ENCODE data around the gene RGS21. TPM values are rescaled to one million over a fixed set of nuclear protein-coding genes. Genes with fewer than 3 reads are reported as not detected.
"Not testable (repeated sequence)": the region's sequence is repeated elsewhere in the genome, so short reads cannot be mapped to it uniquely, and the experiment has no call there.

The RGS21 gene
- total RNA-seq, 4 donors from 2014 or later: not detected

DNA sequence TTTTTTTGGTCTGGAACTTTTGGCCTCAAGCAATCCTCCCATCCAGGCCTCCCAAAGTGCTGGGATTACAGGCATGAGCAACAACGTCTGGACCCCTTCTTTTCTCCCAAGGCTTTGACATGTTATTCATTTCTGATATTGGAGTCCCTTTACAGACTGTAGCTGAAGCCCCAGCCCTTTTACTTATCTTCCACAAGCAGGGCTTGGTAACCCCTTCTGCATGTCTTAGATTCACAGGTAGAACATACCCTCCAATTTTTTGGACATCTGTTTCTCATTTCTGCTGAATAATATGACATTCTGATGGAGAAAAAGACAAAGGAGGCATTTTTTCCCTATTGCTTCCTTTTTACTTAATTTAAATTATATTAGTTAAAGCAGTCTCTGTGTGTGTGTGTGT, 39.2 kb upstream of the RGS21 start:
- DNase-seq: no peak
- no peaks in the 10 kb centered on the region for H3K4me1 ChIP-seq
- 18 to 31% methylated on average over 1 of the region's 1 CpG for whole genome bisulfite sequencing, 2 donors
- intact Hi-C loops (cut with DNase I): no loop called here
- TF ChIP-seq POLR2A (IDR thresholded peaks at IDR 0.05): no peak
- TF ChIP-seq, protein P1, sequence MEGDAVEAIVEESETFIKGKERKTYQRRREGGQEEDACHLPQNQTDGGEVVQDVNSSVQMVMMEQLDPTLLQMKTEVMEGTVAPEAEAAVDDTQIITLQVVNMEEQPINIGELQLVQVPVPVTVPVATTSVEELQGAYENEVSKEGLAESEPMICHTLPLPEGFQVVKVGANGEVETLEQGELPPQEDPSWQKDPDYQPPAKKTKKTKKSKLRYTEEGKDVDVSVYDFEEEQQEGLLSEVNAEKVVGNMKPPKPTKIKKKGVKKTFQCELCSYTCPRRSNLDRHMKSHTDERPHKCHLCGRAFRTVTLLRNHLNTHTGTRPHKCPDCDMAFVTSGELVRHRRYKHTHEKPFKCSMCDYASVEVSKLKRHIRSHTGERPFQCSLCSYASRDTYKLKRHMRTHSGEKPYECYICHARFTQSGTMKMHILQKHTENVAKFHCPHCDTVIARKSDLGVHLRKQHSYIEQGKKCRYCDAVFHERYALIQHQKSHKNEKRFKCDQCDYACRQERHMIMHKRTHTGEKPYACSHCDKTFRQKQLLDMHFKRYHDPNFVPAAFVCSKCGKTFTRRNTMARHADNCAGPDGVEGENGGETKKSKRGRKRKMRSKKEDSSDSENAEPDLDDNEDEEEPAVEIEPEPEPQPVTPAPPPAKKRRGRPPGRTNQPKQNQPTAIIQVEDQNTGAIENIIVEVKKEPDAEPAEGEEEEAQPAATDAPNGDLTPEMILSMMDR (IDR thresholded peaks at IDR 0.05): no peak
- H3K9me3 ChIP-seq: no peaks in the 10 kb centered on the region
- H3K27ac ChIP-seq: no peak overlapping the region
- no peaks in the 10 kb centered on the region for H3K36me3 ChIP-seq
- no peak overlapping the region for H3K4me3 ChIP-seq
- H3K27me3 ChIP-seq: no peaks in the 10 kb centered on the region

DNA sequence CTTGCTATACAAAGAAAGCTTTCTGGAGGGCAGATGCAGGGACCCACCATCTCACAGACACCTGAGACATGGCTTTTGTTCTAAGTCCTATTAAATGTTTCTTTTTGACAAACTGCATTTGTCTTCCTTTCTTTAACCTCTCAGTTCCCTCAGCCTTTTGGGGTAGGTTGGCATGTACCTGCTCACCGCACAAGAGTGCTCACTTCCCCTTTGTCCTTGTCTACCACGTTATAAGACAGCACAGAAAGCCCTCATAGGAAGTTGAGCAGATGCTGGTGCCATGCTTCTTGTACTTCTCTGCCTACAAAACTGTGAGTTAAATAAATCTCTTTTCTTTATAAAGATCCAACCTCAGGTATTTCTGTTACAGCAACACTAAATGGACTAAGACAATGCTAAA, 31.9 kb upstream of the RGS21 start:
- no peak for DNase-seq
- Histone ChIP-seq H3K4me3 (no peak overlapping the region), H3K27ac (no peak overlapping the region), H3K27me3 (no peaks in the 10 kb centered on the region), H3K9me3 (peaks cover 0 to 12% (median 3%) of the 10 kb centered on the region in 3 donors), H3K4me1 (no peaks in the 10 kb centered on the region), H3K36me3 (no peaks in the 10 kb centered on the region)
- intact Hi-C loops (cut with DNase I): no loop called here
- 63 to 82% methylated on average over 2 of the region's 2 CpGs for WGBS, 2 donors
- TF ChIP-seq, protein P1 (IDR thresholded peaks at IDR 0.05): no peak
- no peak for TF ChIP-seq POLR2A (IDR thresholded peaks at IDR 0.05)

DNA sequence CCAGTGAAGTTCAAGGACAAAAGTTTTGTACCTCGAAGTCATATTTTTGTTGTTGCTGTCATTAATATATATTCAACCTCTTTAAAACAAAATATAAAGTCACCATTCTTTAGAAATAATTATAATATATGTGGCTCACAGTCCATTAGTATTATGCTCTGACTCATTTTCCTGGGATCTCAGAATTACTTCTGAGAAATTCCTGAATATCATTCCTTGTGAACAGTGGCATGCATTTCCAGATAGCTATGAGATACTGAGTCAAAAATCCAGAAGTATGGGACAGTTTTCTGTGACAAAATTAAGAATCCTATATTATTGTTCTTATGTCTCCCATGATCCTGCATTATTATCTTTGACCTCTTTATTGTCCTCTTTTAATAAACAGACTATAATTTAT, 13.8 kb upstream of the RGS21 start:
- Histone ChIP-seq H3K9me3 (peaks cover 0 to 4% (median 4%) of the 10 kb centered on the region in 3 donors), H3K27me3 (no peaks in the 10 kb centered on the region), H3K4me1 (no peaks in the 10 kb centered on the region), H3K4me3 (no peak overlapping the region), H3K36me3 (no peaks in the 10 kb centered on the region), H3K27ac (no peak overlapping the region)
- WGBS, 2 donors: 46 to 60% methylated on average over 1 of the region's 1 CpG
- DNase-seq: no peak
- TF ChIP-seq, protein P1 (IDR thresholded peaks at IDR 0.05): no peak
- TF ChIP-seq POLR2A (IDR thresholded peaks at IDR 0.05): no peak
- intact Hi-C loops (cut with DNase I): no loop called here

DNA sequence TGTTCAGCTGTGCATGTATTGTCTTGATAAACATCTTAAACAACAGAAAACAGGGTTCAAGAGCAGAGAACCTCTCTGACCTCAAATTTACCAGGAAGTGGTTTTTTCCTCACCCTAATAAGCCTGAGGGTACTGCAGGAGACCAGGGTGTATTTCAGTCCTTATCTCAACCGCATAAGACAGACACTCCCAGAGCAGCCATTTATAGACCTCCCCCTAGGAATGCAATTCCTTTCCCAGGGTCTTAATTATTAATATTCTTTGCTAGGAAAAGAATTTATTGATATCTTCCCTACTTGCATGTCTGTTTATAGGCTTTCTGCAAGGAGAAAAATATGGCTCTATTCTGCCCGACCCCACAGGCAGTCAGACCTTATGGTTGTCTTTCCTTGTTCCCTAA, 8.5 kb upstream of the RGS21 start:
- H3K4me1 ChIP-seq; DNase-seq; H3K27ac ChIP-seq; H3K27me3 ChIP-seq; H3K36me3 ChIP-seq; intact Hi-C loops (cut with DNase I); H3K4me3 ChIP-seq: not testable (repeated sequence)
- 77 to 93% methylated on average over 2 of the region's 2 CpGs for WGBS, 2 donors
- peaks cover 0 to 13% (median 6%) of the 10 kb centered on the region in 3 donors for H3K9me3 ChIP-seq

DNA sequence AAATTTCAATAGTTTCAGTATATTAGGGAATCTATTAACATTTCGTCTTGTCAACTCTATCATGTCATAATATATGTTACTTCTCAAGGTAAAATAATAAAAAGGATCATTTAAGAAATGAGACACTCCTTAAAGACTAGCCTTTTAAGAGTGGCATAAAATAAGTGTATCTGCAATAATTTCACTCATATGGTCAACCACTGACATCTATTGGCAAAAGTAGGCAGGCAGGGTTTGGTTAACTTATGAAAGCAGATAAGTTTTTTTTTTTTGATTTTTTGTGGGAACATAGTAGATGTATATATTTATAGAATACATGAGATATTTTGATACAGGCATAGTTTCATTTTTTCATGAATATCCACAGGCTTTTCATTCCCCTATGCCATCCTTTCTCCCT, 5.5 kb upstream of the RGS21 start:
- no peaks in the 10 kb centered on the region for H3K36me3 ChIP-seq
- no peak for TF ChIP-seq POLR2A (IDR thresholded peaks at IDR 0.05)
- TF ChIP-seq, protein P1 (IDR thresholded peaks at IDR 0.05): no peak
- H3K9me3 ChIP-seq: peaks cover 0 to 13% (median 6%) of the 10 kb centered on the region in 3 donors
- H3K4me3 ChIP-seq: no peak overlapping the region
- H3K4me1 ChIP-seq: no peaks in the 10 kb centered on the region
- DNase-seq: no peak
- H3K27me3 ChIP-seq: no peaks in the 10 kb centered on the region
- 42 to 49% methylated on average over 1 of the region's 1 CpG for WGBS, 2 donors
- intact Hi-C loops (cut with DNase I): no loop called here
- no peak overlapping the region for H3K27ac ChIP-seq

DNA sequence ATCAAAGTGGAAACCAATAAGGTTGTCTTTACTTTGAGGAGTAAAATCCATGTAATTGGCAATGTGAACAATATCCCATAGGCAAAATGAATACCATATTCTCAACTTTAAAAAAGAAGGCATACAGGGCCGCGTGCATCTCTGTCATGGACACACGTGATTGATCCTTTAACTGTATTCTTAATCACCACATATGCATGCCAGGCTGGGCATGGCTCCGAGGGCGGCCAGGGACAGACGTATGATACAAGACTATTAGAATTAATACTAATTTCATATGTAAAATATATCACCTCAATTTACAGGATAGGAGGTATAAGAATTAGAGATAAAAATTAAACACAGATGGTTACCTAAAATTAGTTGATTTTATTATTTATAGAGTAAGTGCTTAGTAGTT, 11.2 kb downstream of the RGS21 start:
- TF ChIP-seq, protein P1 (IDR thresholded peaks at IDR 0.05): no peak
- TF ChIP-seq POLR2A (IDR thresholded peaks at IDR 0.05): no peak
- H3K9me3 ChIP-seq: no peaks in the 10 kb centered on the region
- no peak for DNase-seq

More for the DNA sequence above, 11.2 kb downstream of the RGS21 start:
- H3K4me1 ChIP-seq: no peaks in the 10 kb centered on the region
- intact Hi-C loops (cut with DNase I): no loop called here
- H3K36me3 ChIP-seq: no peaks in the 10 kb centered on the region
- no peak overlapping the region for H3K4me3 ChIP-seq
- 84 to 90% methylated on average over 6 of the region's 6 CpGs for WGBS, 2 donors
- H3K27ac ChIP-seq: no peak overlapping the region
- H3K27me3 ChIP-seq: no peaks in the 10 kb centered on the region
